HL-60/S4 (cell line): ENCODE results near the gene DPYSL3.

Experiments
- in situ Hi-C: fragments of 300-500 bp; cut with MboI; formaldehyde crosslinking; loops from 2 replicates; pipeline ENCODE4 v1.14.3; 2022; ENCODE audit warnings: low sequenced_read_pairs

DPYSL3 gene

GRCh38 chr5:147517383-147517782, 7.5 kb upstream of the DPYSL3 start:
- in situ Hi-C loops, result no loop called here

- in situ Hi-C loops, result no loop called here
Measured at GRCh38 chr5:147515269-147515668, 5.4 kb upstream of the DPYSL3 start.

- in situ Hi-C loops, result no loop called here
Measured at GRCh38 chr5:147512659-147513379, 3.0 kb upstream of the DPYSL3 start.

- in situ Hi-C loops, result no loop called here
Measured at GRCh38 chr5:147510885-147511284, 1.0 kb upstream of the DPYSL3 start.

GRCh38 chr5:147509041-147509709, 693 bp downstream of the DPYSL3 start:
- in situ Hi-C loops, result no loop called here

GRCh38 chr5:147508711-147509040, 1.2 kb downstream of the DPYSL3 start:
- in situ Hi-C loops, result no loop called here

- in situ Hi-C loops, result no loop called here
Measured at GRCh38 chr5:147507480-147508126, 2.3 kb downstream of the DPYSL3 start.

- in situ Hi-C loops, result no loop called here
Measured at GRCh38 chr5:147504535-147504934, 5.3 kb downstream of the DPYSL3 start.

- in situ Hi-C loops, result no loop called here
Measured at GRCh38 chr5:147504011-147504410, 5.9 kb downstream of the DPYSL3 start.

- in situ Hi-C loops, result no loop called here
Measured at GRCh38 chr5:147490989-147491388, 18.9 kb downstream of the DPYSL3 start.

GRCh38 chr5:147487031-147487750, 22.7 kb downstream of the DPYSL3 start:
- in situ Hi-C loops, result no loop called here

- in situ Hi-C loops, result no loop called here
Measured at GRCh38 chr5:147485814-147486213, 24.1 kb downstream of the DPYSL3 start.

- in situ Hi-C loops, result no loop called here
Measured at GRCh38 chr5:147485046-147485445, 24.8 kb downstream of the DPYSL3 start.

- in situ Hi-C loops, result no loop called here
Measured at GRCh38 chr5:147484708-147485020, 25.2 kb downstream of the DPYSL3 start.

GRCh38 chr5:147483961-147484707, 25.7 kb downstream of the DPYSL3 start:
- in situ Hi-C loops, result no loop called here

GRCh38 chr5:147483188-147483790, 26.6 kb downstream of the DPYSL3 start:
- in situ Hi-C loops, result no loop called here

GRCh38 chr5:147482706-147483180, 27.1 kb downstream of the DPYSL3 start:
- in situ Hi-C loops, result no loop called here

- in situ Hi-C loops, result no loop called here
Measured at GRCh38 chr5:147481874-147482705, 27.8 kb downstream of the DPYSL3 start.

GRCh38 chr5:147481376-147481775, 28.5 kb downstream of the DPYSL3 start:
- in situ Hi-C loops, result no loop called here

- in situ Hi-C loops, result no loop called here
Measured at GRCh38 chr5:147479949-147480348, 29.9 kb downstream of the DPYSL3 start.
